ENCODE results near the gene SLC25A19.

The SLC25A19 gene

DNA sequence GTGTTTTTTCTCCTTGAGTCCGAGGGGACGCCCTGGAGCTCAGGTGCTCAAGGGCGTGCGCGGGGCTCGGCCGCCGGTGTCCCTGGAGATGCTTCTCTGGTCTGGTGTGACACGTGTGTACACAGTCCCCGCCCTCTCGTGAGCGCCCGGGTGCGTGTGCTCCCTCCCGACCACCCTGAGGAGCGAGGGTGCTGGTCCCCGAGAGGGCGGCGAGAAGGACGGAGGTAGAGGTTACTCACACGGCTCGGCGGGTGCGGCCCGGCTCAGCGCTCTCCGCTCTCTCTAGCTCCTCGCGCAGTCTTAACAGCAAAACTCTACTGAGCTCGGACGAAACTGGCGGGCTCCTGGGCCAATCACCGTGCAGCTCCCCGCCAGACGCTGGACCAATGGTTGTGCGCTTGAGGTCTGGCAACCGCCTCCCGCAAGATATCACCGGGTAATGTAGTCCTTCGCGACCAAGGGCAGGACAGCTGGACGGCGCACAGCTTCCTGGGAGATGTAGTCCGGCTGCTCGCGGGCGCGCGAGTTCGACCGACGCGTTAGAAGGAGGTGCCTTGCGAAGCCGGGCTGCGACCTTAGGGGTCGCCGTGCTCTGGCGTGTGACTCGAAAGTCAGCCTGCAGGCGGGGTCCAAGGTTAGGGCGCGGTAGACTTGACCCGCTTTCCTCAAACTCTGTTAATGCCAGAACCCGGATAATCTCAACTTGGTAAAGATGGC is at the start of gene SLC25A19:
SLC25A19 (minus strand) TSS at position 319 of the 717 bp plus-strand sequence. CDS start 2,669 bp downstream, outside the sequence.
- Histone ChIP-seq H3K9ac (ENCODE audit: low read length) (peak within 1 kb of the TSS; percentile 88), H3K79me2 (ENCODE audit: low read length) (peaks cover 42% of the 10 kb centered on the region), H2AFZ (ENCODE audit: low read depth, low read length) (0 out of 2 replicates have a peak within 1 kb of the TSS, but pooled peaks have one; percentile 1), H4K20me1 (ENCODE audit: insufficient read depth, low read length) (no peaks in the 10 kb centered on the region; the same call in 1 of the 2 replicates), H3K4me2 (ENCODE audit: low read length) (peak within 1 kb of the TSS; percentile 86), H3K4me3 (ENCODE audit: low read length) (peak within 1 kb of the TSS; percentile 94), H3K9me3 (ENCODE audit: insufficient read depth, low read length) (no peaks in the 10 kb centered on the region), H3K27ac (ENCODE audit: low read length) (peak within 1 kb of the TSS; percentile 91), H3K27me3 (ENCODE audit: low read depth, low read length) (no peaks in the 10 kb centered on the region), H3K36me3 (replicated peaks; ENCODE audit: low read depth, low read length) (peaks cover 29% of the 10 kb centered on the region), H3K4me1 (ENCODE audit: low read length) (peaks cover 32% of the 10 kb centered on the region)
- no peak for TF ChIP-seq EZH2phosphoT487 (IDR thresholded peaks at IDR 0.05; ENCODE audit: low read depth)
- TF ChIP-seq, protein P1, sequence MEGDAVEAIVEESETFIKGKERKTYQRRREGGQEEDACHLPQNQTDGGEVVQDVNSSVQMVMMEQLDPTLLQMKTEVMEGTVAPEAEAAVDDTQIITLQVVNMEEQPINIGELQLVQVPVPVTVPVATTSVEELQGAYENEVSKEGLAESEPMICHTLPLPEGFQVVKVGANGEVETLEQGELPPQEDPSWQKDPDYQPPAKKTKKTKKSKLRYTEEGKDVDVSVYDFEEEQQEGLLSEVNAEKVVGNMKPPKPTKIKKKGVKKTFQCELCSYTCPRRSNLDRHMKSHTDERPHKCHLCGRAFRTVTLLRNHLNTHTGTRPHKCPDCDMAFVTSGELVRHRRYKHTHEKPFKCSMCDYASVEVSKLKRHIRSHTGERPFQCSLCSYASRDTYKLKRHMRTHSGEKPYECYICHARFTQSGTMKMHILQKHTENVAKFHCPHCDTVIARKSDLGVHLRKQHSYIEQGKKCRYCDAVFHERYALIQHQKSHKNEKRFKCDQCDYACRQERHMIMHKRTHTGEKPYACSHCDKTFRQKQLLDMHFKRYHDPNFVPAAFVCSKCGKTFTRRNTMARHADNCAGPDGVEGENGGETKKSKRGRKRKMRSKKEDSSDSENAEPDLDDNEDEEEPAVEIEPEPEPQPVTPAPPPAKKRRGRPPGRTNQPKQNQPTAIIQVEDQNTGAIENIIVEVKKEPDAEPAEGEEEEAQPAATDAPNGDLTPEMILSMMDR (IDR thresholded peaks at IDR 0.05; ENCODE audit: low read depth, low read length) = peak; percentile 38

DNA sequence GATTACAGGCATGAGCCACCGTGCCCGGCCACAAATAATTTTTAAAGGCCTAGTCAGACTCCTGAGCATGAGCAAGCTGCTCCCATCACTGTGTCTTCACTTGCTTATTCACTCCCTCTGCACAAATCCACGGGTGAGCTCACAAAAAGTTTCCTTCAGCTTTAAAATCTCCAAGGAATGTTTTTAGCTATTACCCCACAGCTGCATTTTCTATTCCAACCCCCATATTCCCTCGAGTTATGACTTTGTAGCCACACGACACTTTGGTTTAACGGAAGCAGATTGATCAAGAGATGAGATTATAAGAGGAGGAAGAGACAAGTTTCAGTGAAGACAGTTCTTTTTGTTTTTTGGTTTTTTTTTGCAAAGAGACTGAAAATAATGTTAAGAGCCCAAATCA is 49.1 kb upstream of the SLC25A19 start:
- H3K36me3 ChIP-seq (replicated peaks; ENCODE audit: low read depth, low read length) = peaks cover 16% of the 10 kb centered on the region
- no peaks in the 10 kb centered on the region for H3K9me3 ChIP-seq (ENCODE audit: insufficient read depth, low read length)
- no peak overlapping the region for H2AFZ ChIP-seq (ENCODE audit: low read depth, low read length)
- no peak overlapping the region for H3K27ac ChIP-seq (ENCODE audit: low read length)
- no peak for TF ChIP-seq EZH2phosphoT487 (IDR thresholded peaks at IDR 0.05; ENCODE audit: low read depth)
- TF ChIP-seq, protein P1 (IDR thresholded peaks at IDR 0.05; ENCODE audit: low read depth, low read length) = no peak
- peaks cover 85% of the 10 kb centered on the region for H4K20me1 ChIP-seq (ENCODE audit: insufficient read depth, low read length)
- peak overlapping the region; percentile 32; the same call in 1 of the 2 replicates for H3K4me2 ChIP-seq (ENCODE audit: low read length)
- no peak overlapping the region for H3K4me3 ChIP-seq (ENCODE audit: low read length)
- H3K4me1 ChIP-seq (ENCODE audit: low read length) = peaks cover 19% of the 10 kb centered on the region
- H3K79me2 ChIP-seq (ENCODE audit: low read length) = peaks cover 93% of the 10 kb centered on the region
- H3K9ac ChIP-seq (ENCODE audit: low read length) = no peak overlapping the region
- H3K27me3 ChIP-seq (ENCODE audit: low read depth, low read length) = no peaks in the 10 kb centered on the region

DNA sequence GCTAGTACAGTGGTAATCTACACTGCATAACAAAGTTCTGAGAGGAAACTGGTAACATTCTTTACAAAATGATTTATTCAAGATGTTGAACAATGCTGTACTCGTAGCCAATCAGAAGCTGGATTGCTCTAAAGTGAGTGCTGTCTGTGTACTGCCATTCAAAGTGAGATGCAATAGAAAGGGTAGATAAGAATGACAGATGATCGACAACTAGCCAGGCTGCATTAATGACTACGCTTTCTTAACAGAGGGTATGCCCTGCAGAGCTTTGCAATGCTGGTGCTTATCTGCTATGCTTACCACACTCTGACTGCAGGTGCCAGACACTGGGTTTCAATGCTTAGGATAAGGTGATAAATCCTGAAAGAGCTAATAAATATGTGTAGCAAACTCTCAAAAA is 46.1 kb upstream of the SLC25A19 start:
- Histone ChIP-seq H3K36me3 (replicated peaks; ENCODE audit: low read depth, low read length) (peaks cover 33% of the 10 kb centered on the region), H3K79me2 (ENCODE audit: low read length) (peaks cover 92% of the 10 kb centered on the region), H3K9me3 (ENCODE audit: insufficient read depth, low read length) (no peaks in the 10 kb centered on the region), H2AFZ (ENCODE audit: low read depth, low read length) (no peak overlapping the region), H3K27me3 (ENCODE audit: low read depth, low read length) (no peaks in the 10 kb centered on the region), H3K4me2 (ENCODE audit: low read length) (no peak overlapping the region), H3K4me1 (ENCODE audit: low read length) (peaks cover 16% of the 10 kb centered on the region), H4K20me1 (ENCODE audit: insufficient read depth, low read length) (peaks cover 80% of the 10 kb centered on the region), H3K9ac (ENCODE audit: low read length) (no peak overlapping the region), H3K4me3 (ENCODE audit: low read length) (no peak overlapping the region), H3K27ac (ENCODE audit: low read length) (no peak overlapping the region)
- no peak for TF ChIP-seq EZH2phosphoT487 (IDR thresholded peaks at IDR 0.05; ENCODE audit: low read depth)
- TF ChIP-seq, protein P1 (IDR thresholded peaks at IDR 0.05; ENCODE audit: low read depth, low read length) = no peak

DNA sequence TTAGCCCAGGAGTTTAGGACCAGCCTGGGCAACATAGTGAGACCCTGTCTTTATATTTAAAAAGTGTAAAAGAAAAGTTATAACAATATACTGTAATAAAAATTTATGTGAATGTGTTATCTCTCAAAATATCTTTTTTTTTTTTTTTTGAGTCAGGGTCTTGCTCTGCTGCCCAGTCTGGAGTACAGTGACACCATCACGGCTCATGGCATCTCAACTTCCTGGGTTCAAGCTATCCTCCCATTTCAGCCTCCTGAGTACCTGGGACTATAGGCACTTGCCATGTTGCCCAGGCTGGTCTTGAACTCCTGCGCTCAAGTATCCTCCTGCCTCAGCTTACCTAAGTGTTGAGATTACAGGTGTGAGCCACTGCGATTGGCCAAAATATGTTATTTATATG is 45.5 kb upstream of the SLC25A19 start:
- no peaks in the 10 kb centered on the region for H3K27me3 ChIP-seq (ENCODE audit: low read depth, low read length)
- H3K9ac ChIP-seq (ENCODE audit: low read length) = no peak overlapping the region
- H4K20me1 ChIP-seq (ENCODE audit: insufficient read depth, low read length) = peaks cover 76% of the 10 kb centered on the region
- peaks cover 16% of the 10 kb centered on the region for H3K4me1 ChIP-seq (ENCODE audit: low read length)
- H2AFZ ChIP-seq (ENCODE audit: low read depth, low read length) = no peak overlapping the region
- H3K36me3 ChIP-seq (replicated peaks; ENCODE audit: low read depth, low read length) = peaks cover 29% of the 10 kb centered on the region
- TF ChIP-seq EZH2phosphoT487 (IDR thresholded peaks at IDR 0.05; ENCODE audit: low read depth) = no peak
- TF ChIP-seq, protein P1 (IDR thresholded peaks at IDR 0.05; ENCODE audit: low read depth, low read length) = no peak
- no peak overlapping the region for H3K4me3 ChIP-seq (ENCODE audit: low read length)
- H3K4me2 ChIP-seq (ENCODE audit: low read length) = no peak overlapping the region
- no peak overlapping the region for H3K27ac ChIP-seq (ENCODE audit: low read length)
- H3K79me2 ChIP-seq (ENCODE audit: low read length) = peaks cover 91% of the 10 kb centered on the region
- H3K9me3 ChIP-seq (ENCODE audit: insufficient read depth, low read length) = no peaks in the 10 kb centered on the region

Measured in OCI-LY3 (cell line).